ENCODE data around the gene KLK13. TPM values are rescaled to one million over a fixed set of nuclear protein-coding genes. Genes with fewer than 3 reads are reported as not detected.

The KLK13 gene
- total RNA-seq, 2 donors from 2014 or later: not detected

DNA sequence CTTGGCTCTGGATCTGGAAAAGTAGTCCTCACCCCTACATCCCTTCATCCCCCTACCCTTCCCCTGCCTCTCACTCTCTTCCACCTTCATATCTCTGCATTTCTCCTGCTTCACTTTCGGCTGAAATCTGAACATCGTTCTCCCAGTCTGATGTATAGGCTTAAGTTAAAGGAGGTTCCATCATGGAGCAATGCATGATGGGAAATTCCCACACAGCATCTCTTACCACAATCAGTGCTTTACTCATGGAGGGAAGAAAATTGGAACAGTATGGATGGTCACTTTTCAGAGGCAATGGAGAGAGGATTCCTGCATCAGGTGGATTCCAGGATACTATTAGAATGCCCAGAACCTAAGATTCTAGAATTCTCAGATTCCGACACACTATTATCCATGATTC lies 57.4 kb downstream of the KLK13 start:
- intact Hi-C loops (cut with DNase I): no loop called here
- Histone ChIP-seq H3K9me3 (no peaks in the 10 kb centered on the region), H3K36me3 (no peaks in the 10 kb centered on the region), H3K4me1 (no peaks in the 10 kb centered on the region), H3K27me3 (no peaks in the 10 kb centered on the region), H3K27ac (no peak overlapping the region), H3K4me3 (no peak overlapping the region), H3K9ac (ENCODE audit: low read depth in 2 of 2, low read length in 2 of 2) (no peak overlapping the region)
- TF ChIP-seq, protein P1, sequence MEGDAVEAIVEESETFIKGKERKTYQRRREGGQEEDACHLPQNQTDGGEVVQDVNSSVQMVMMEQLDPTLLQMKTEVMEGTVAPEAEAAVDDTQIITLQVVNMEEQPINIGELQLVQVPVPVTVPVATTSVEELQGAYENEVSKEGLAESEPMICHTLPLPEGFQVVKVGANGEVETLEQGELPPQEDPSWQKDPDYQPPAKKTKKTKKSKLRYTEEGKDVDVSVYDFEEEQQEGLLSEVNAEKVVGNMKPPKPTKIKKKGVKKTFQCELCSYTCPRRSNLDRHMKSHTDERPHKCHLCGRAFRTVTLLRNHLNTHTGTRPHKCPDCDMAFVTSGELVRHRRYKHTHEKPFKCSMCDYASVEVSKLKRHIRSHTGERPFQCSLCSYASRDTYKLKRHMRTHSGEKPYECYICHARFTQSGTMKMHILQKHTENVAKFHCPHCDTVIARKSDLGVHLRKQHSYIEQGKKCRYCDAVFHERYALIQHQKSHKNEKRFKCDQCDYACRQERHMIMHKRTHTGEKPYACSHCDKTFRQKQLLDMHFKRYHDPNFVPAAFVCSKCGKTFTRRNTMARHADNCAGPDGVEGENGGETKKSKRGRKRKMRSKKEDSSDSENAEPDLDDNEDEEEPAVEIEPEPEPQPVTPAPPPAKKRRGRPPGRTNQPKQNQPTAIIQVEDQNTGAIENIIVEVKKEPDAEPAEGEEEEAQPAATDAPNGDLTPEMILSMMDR (IDR thresholded peaks at IDR 0.05): no peak
- DNase-seq: no peak

DNA sequence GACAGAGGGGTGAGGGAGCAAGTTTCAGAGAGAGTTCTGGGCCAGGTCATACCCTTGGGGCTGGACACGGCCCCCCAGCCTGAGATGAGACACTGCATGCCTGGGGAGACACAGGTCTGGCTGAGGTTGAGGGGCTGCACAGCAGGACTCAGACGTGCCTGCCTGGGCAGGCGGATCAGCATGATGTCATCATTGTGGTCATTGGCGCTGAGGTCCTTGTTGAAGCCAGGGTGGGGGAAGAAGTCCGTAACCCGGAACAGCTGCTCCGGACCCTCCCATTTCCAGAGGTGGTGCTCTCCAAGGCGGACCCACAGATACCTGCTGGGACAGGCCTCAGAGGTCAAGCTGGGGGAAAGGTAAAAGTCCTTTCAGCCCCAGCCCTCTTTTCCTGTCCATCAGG lies 58.5 kb downstream of the KLK13 start:
- Histone ChIP-seq H3K27ac (no peak overlapping the region), H3K4me3 (no peak overlapping the region), H3K27me3 (no peaks in the 10 kb centered on the region), H3K4me1 (no peaks in the 10 kb centered on the region), H3K36me3 (no peaks in the 10 kb centered on the region), H3K9me3 (no peaks in the 10 kb centered on the region), H3K9ac (ENCODE audit: low read depth in 2 of 2, low read length in 2 of 2) (no peak overlapping the region)
- TF ChIP-seq, protein P1 (IDR thresholded peaks at IDR 0.05): no peak
- DNase-seq: no peak
- intact Hi-C loops (cut with DNase I): no loop called here

Other genes with a start within 250 kb of the KLK13 start
- 100 to 1,000 TPM; 104 to 130 TPM for gene KLK1, start 241.3 kb downstream of the KLK13 start, total RNA-seq
- 1 to 10 TPM; 2.9 to 3.6 TPM for gene KLK15, start 231.5 kb downstream of the KLK13 start, total RNA-seq
- gene KLK3, start 210.2 kb downstream of the KLK13 start, total RNA-seq: 1 to 10 TPM; 2.4 to 2.5 TPM
- not detected for gene KLK2, start 191.7 kb downstream of the KLK13 start, total RNA-seq
- 1 to 10 TPM; 1.2 to 2.0 TPM for gene KLK4, start 153.7 kb downstream of the KLK13 start, total RNA-seq
- not detected for gene KLK5, start 112.1 kb downstream of the KLK13 start, total RNA-seq
- gene KLK6, start 95.5 kb downstream of the KLK13 start, total RNA-seq: not detected
- gene KLK7, start 81.2 kb downstream of the KLK13 start, total RNA-seq: not detected
- gene KLK8, start 63.5 kb downstream of the KLK13 start, total RNA-seq: not detected
- 1 to 10 TPM in 1 of 2 donors, under 1 TPM in 1; 0.40 to 1.1 TPM for gene KLK10, start 45.4 kb downstream of the KLK13 start, total RNA-seq
- gene KLK11, start 38.5 kb downstream of the KLK13 start, total RNA-seq: under 1 TPM; 0.88 to 0.94 TPM
- 1 to 10 TPM in 1 of 2 donors, under 1 TPM in 1; 0.64 to 1.4 TPM for gene KLK12, start 30.1 kb downstream of the KLK13 start, total RNA-seq
- under 1 TPM in 1 of 2 donors, not detected in 1; 0.52 TPM for gene KLK14, start 17.8 kb upstream of the KLK13 start, total RNA-seq
- 10 to 100 TPM in 1 of 2 donors, 1 to 10 TPM in 1; 6.1 to 11.8 TPM for gene CTU1, start 43.3 kb upstream of the KLK13 start, total RNA-seq
- 1 to 10 TPM in 1 of 2 donors, under 1 TPM in 1; 0.86 to 1.7 TPM for gene SIGLEC9, start 59.8 kb upstream of the KLK13 start, total RNA-seq
- 1 to 10 TPM in 1 of 2 donors, under 1 TPM in 1; 0.35 to 1.0 TPM for gene SIGLEC7, start 77.2 kb upstream of the KLK13 start, total RNA-seq
- gene CD33, start 160.0 kb upstream of the KLK13 start, total RNA-seq: 1 to 10 TPM; 2.0 to 3.5 TPM
- not detected for gene SIGLECL1, start 186.0 kb upstream of the KLK13 start, total RNA-seq
- gene IGLON5, start 246.6 kb upstream of the KLK13 start, total RNA-seq: under 1 TPM; 0.12 to 0.16 TPM